GM19351 (cell line): ENCODE results near the gene C11orf65.
A peak's percentile ranks its signal among the peaks of the same experiment; 100 is the strongest.
"Not testable (repeated sequence)": the region's sequence is repeated elsewhere in the genome, so short reads cannot be mapped to it uniquely, and the experiment has no call there.

Experiments
- ATAC-seq: cut with Tn5 transposase; IDR thresholded peaks from one replicate; pipeline ENCODE4 v1.9.1; 2021; ENCODE audit warnings: mild to moderate bottlenecking, moderate library complexity; ENCODE audit not compliant: unreplicated experiment

C11orf65 gene

GRCh38 chr11:108474664-108475463 is 7.5 kb upstream of the C11orf65 start:
- ATAC-seq = no peak

GRCh38 chr11:108472681-108473080 is 5.4 kb upstream of the C11orf65 start:
- ATAC-seq = no peak

GRCh38 chr11:108468478-108468864 is 1.1 kb upstream of the C11orf65 start:
- ATAC-seq = no peak

DNA sequence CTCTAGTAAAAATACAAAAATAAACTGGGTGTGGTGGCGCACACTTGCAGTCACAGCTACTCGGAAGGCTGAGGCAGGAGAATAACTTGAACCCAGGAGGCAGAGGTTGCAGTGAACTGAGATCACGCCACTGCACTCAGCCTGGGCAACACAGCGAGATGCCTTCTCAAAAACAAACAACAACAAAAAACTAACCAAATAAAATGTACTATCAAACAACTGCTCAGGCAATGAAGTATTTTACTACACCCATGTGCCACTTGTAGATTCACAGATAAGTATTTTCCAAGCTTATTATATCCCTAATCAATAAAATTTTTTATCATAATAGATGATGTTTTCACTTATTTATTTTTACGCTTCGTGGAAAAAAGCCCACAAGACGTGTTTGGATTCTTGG is 924 bp downstream of the C11orf65 start:
- no peak for ATAC-seq

- ATAC-seq = no peak
Observed at GRCh38 chr11:108453207-108453835, 14.0 kb downstream of the C11orf65 start.

DNA sequence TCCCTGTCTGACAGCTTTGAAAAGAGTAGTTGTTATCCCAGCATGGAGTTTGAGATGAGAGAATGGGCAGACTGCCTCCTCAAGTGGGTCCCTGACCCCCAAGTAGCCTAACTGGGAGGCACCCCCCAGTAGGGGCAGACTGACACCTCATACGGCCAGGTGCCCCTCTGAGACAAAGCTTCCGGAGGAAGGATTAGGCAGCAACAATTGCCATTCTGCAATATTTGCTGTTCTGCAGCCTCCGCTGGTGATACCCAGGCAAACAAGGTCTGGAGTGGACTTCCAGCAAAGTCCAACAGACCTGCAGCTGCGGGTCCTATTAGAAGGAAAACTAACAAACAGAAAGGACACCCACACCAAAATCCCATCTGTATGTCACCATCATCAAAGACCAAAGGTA is 25.9 kb downstream of the C11orf65 start:
- not testable (repeated sequence) for ATAC-seq

- ATAC-seq = no peak
Observed at GRCh38 chr11:108436594-108436993, 30.7 kb downstream of the C11orf65 start.

GRCh38 chr11:108435066-108435465 is 32.3 kb downstream of the C11orf65 start:
- no peak for ATAC-seq

- ATAC-seq = no peak
Observed at GRCh38 chr11:108432783-108433182, 34.5 kb downstream of the C11orf65 start.

- ATAC-seq = no peak
Observed at GRCh38 chr11:108431997-108432396, 35.3 kb downstream of the C11orf65 start.

DNA sequence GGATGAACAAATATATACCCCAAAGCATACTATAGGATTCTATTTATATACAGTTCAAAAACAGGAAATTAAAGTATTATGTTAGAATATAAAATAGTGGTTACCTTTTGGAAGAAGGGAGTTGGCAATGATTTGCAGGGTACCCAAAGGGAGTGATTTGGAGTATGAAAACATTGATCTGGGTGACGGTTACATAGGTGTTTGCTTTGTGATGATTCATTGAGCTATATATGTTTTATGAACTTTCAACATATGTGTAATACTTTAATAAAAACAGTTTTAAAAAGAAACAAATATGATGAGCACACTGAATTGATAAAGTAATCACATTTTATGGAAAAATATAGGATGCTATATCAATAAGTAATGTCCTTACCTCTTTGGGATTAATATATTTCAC is 36.0 kb downstream of the C11orf65 start:
- no peak for ATAC-seq

DNA sequence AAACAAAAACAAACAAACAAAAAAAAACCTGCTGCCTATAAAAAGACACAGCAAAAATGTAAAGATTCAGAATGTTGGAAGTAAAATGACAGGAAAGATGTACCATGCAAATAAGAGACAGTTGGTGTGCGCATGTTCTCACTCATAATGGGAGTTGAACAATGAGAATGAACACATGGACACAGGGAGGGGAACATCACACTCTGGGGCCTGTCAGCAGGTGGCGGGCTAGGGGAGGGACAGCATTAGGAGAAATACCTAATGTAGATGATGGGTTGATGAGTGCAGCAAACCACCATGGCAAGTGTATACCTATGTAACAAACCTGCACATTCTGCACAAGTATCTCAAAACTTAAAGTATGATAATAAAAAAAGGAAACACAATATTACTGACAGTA is 49.8 kb downstream of the C11orf65 start:
- ATAC-seq = peak; percentile 75

GRCh38 chr11:108414958-108415357 is 52.4 kb downstream of the C11orf65 start:
- ATAC-seq = no peak

DNA sequence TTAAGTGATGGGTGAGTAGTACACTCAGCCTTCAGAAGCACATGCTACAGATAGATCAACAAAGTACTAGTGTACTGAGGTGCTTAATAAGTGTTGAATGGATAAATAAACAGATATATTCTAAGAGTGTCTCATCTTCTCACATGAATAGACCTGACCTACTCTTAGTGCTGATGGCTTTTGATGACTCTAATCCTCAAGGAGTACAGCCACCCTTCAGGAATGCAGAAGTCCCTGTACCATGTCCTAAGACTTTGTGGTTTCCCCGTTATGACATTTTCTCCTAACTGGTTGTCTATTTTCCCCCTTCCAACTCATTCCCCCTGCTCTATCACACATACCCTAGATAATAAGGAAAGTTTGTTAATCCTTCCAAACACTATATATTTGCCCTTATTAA is 61.6 kb downstream of the C11orf65 start:
- no peak for ATAC-seq

DNA sequence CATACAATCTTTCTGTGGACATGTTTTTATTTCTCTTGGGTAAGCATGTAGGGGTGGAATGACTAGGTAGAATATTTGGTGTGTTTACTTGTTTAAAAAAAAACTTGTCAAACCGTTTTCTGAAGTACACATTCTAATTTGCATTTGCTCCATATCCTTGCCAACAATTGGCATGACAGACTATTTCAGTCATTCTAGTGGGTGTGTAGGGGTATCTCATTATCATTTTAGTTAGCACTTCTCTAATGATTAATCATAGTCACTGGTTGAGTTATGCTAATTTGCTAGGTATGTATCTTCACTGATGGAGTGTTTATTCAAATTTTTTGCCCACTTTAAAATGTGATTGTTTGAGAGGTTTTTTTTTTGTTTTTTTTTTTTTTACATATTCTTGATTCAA is 64.3 kb downstream of the C11orf65 start:
- ATAC-seq = no peak

DNA sequence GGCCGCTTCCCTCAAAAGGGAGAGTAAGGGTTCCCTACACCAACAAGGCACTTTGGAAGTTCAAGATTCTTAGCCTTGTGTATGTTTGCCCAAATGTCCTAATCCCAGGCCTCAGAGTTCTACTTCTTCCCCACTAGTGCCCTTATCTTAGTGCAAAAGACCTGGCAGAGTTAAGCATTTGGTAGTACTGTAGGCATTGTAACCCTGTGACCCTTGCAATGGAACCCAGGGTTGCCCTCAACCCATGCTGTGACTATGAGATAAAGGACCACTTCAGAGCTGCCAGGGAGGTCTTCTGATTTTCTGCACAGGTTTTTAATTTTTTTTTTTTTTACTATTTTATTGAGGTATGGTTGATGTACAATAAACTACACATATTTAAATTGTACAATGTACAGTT is 65.1 kb downstream of the C11orf65 start:
- no peak for ATAC-seq

- ATAC-seq = no peak
Observed at GRCh38 chr11:108398439-108398838, 68.9 kb downstream of the C11orf65 start.

DNA sequence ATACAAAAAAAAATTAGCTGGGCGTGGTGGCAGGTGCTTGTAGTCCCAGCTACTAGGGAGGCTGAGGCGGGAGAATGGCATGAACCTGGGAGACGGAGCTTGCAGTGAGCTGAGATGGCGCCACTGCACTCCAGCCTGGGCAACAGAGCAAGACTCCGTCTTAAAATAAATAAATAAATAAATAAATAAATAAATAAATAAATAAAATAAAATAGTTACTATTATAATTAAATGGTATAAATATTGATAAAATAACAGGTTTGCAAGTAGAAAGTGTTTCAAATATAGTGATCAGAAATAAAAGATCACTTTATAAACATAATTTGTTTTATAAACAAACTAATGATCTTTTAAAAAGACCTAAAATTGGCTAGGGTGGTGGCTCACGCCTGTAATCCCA is 70.7 kb downstream of the C11orf65 start:
- not testable (repeated sequence) for ATAC-seq

DNA sequence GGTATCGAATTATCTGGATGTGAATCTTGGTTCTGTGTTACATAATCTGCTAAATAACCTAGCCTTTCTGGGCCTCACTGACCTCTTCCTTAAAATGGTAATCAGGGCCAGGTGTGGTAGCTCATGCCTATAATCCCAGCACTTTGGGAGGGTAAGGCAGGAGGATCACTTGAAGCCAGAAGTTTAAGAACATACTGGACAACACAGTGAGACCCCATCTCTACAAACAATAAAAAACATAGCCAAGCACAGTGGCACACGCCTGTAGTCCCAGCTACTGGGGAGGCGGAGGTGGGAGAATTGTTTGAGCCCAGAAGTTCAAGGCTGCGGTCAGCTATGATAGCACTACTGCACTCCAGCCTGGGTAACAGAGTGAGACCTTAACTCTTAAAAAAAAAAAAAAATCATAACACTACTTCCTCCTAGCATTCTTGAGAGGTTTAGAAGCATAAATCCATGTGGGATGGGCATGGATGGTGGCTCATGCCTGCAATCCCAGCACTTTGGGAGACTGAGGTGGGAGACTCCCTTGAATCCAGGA is 72.5 kb downstream of the C11orf65 start:
- no peak for ATAC-seq

- ATAC-seq = no peak
Observed at GRCh38 chr11:108393046-108393445, 74.3 kb downstream of the C11orf65 start.

DNA sequence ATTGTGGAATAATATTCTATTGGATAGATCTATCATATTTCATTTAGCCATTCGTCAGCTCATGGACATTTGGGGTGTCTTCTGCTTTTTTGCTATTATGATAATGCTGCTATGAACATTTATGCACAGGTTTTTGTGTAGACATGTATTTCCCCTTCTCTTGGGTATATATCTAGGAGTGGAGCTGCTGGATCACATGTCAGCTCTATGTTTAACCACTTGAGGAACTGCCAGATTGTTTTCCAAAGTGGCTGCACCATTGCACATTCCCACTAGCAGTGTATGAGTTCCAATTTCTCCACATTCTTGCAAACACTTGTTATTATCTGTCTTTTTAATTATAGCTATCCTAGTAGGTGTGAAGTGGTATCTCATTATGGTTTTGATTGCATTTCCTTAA is 75.0 kb downstream of the C11orf65 start:
- ATAC-seq = no peak

- ATAC-seq = no peak
Observed at GRCh38 chr11:108388576-108388975, 78.8 kb downstream of the C11orf65 start.
